ENCODE measurements around the gene EIF2B1.

- TF ChIP-seq CTCF (IDR thresholded peaks at IDR 0.05) (no peak), POLR2A (IDR thresholded peaks at IDR 0.05) (no peak)
Measured at GRCh38 chr12:123656392-123656791, 22.9 kb upstream of the EIF2B1 start.
